LNCaP clone FGC (cell line): ENCODE results near the gene INSYN2B.

Experiments
- DNase-seq: peaks from one replicate; pipeline ENCODE4 v3.0.0-alpha.2; 2011; ENCODE audit warnings: low read depth
- H3K4me3 ChIP-seq: 2 replicates; pipeline ENCODE4 v1.5.1; 2011; ENCODE audit warnings: mild to moderate bottlenecking, low read depth, low read length, control low read depth
- TF ChIP-seq, protein P1 (sequence below): IDR thresholded peaks from 2 replicates; pipeline ENCODE4 v1.5.1; 2012; ENCODE audit warnings: mild to moderate bottlenecking; ENCODE audit not compliant: control insufficient read depth, insufficient read depth; ENCODE audit errors: extremely low read depth

The INSYN2B gene

DNA sequence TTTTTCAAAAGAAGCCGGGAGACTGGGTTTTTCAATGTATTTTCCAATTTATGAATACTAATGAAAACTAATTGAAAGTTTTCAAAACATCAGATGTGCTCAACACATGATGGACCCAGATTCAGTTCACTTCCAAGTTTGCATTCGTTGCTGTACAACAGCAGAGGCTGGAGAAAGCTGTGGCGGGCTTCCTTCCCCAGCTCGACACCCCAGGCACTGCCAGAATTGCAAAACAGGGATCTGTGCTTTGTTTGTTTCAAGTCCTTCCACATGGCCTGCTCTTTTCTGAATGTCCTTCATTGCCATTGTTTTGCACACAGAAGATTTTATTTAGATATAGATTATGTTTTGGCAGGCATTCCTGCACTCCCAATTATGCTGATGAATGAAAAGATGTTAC is 30.3 kb upstream of the INSYN2B start:
- no peak for DNase-seq
- TF ChIP-seq, protein P1, sequence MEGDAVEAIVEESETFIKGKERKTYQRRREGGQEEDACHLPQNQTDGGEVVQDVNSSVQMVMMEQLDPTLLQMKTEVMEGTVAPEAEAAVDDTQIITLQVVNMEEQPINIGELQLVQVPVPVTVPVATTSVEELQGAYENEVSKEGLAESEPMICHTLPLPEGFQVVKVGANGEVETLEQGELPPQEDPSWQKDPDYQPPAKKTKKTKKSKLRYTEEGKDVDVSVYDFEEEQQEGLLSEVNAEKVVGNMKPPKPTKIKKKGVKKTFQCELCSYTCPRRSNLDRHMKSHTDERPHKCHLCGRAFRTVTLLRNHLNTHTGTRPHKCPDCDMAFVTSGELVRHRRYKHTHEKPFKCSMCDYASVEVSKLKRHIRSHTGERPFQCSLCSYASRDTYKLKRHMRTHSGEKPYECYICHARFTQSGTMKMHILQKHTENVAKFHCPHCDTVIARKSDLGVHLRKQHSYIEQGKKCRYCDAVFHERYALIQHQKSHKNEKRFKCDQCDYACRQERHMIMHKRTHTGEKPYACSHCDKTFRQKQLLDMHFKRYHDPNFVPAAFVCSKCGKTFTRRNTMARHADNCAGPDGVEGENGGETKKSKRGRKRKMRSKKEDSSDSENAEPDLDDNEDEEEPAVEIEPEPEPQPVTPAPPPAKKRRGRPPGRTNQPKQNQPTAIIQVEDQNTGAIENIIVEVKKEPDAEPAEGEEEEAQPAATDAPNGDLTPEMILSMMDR: no peak
- no peak overlapping the region for H3K4me3 ChIP-seq

DNA sequence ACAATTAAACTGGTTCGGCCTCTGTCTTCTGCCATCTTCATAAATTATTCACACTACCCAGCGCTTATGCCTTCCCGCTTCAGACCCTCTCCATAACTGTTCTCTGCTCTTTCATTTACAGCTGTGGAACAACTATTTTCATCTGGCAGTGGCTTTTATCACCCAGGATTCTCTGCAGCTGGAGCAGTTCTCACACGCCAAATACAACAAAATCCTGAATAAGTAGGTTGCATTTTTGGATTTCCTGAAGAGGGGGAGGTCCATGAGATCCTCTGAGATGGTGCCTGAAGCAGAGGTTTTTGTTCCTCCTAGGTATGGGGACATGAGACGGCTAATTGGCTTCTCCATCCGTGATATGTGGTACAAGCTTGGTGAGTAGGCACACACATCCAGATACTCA is 28.1 kb upstream of the INSYN2B start:
- no peak overlapping the region for H3K4me3 ChIP-seq
- TF ChIP-seq, protein P1: no peak
- no peak for DNase-seq

DNA sequence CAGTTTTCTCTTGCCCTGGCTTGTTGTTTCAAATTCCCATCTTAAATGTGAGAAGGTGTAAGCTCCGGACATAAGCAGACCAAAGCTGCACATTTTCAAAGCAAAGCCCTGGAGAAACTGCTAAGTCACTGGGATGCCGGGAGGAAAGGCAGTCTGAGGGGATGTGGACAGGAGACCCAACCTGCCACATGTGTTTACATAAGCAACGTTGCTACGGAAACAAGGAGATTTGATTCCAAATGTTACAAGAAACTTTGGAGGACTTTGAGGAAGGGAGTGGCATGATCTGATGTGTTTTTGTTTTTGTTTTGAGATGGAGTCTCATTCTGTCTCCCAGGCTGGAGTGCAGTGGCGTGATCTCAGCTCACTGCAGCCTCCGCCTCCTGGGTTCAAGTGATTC is 25.7 kb upstream of the INSYN2B start:
- DNase-seq: no peak

DNA sequence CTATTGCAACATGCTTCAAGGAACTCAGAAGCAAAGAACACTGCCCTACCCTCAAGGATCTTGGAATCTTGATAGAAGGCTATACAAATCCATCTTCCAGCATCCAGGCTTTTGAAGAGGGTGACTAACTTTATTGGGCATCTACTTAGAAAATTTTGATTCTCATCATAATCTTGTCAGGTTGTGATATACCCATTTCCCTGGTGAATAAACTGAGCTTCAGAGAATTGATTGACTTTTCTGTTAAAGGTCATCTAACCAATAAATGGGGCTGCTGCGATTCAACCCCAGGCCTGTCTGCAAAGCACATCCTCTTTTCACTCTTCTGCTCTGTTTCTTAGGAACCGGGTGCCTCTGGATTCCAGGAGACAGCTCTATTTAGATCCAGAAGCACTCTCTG is 19.9 kb upstream of the INSYN2B start:
- DNase-seq: no peak
- no peak overlapping the region for H3K4me3 ChIP-seq
- TF ChIP-seq, protein P1: no peak

More for the DNA sequence above, 25.7 kb upstream of the INSYN2B start:
- no peak overlapping the region for H3K4me3 ChIP-seq
- TF ChIP-seq, protein P1: no peak

DNA sequence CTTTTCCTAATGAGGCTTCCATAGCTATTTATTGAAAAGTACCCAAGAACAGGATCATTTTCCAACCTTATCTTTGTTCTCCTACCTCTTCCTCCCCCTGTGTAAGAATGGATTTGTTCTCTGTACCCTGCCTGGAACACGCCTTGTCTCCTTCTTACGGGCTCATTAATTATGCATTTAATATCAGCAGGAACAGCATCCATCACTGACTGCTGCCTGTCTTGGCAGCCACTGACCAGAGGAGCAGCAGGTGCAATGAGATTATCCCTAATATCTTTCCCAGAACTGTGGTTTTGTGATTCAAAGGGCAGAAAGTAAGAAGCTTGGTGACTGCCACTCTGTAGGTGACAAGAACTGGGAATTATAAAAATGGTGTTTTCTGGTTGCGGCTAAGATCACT is 19.3 kb upstream of the INSYN2B start:
- no peak overlapping the region for H3K4me3 ChIP-seq
- TF ChIP-seq, protein P1: no peak
- DNase-seq: no peak

DNA sequence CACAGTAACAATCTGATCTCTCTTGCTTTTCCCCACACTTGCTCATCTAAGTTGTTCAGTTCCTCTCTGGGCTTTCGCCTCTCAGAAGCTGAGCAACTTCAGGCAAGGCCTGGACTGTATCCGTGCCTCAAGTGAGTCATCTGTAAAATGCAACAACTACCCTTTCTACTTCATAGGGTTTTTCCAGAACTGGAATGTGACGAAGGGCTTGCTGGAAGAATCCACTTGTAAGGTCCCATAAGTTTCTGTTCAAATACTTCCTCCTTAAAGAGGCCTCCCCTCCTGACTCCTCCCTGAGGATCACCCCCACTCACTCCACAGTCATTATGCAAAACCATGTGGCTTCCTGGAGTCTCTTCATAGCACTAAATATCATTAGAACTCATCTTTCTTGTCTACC is 17.5 kb upstream of the INSYN2B start:
- TF ChIP-seq, protein P1: no peak
- no peak overlapping the region for H3K4me3 ChIP-seq
- no peak for DNase-seq

DNA sequence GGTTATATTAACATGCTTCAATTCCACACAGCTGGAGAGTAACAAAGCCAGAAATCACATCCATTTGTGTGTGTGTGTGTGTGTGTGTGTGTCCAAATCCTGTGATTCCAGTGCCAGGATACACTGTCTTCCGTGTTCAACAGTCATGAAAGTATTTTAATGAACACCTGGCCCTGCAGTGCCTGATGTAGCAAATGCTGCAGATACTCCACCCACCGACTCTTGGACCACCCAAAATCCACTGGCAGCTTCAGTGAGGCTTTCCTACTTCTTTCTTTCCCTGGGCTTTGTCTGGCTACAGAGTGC is 13.1 kb upstream of the INSYN2B start:
- DNase-seq: no peak

More for the DNA sequence above, 13.1 kb upstream of the INSYN2B start:
- no peak overlapping the region for H3K4me3 ChIP-seq
- TF ChIP-seq, protein P1: no peak
